Activated naive CD4-positive, alpha-beta T cell treated with anti-CD3 and anti-CD28 coated beads for 36 hours (primary cell): ENCODE results near the gene RIT1. TPM values are rescaled to one million over a fixed set of nuclear protein-coding genes. Genes with fewer than 3 reads are reported as not detected.

Source experiments
- CTCF ChIA-PET: fragments of 350-600 bp; sonication (Branson Sonifier 250); formaldehyde crosslinking; loops from one replicate; lab custom pipeline; 2021; ENCODE audit warnings: antibody characterized with exemption; lab: Charles Lee
- DNase-seq: peaks from one replicate; pipeline ENCODE4 v3.0.0-alpha.2; 2020
- H3K27ac Mint-ChIP-seq: one replicate; pipeline ENCODE4 v1.8.0; 2021; ENCODE audit warnings: mild to moderate bottlenecking, mixed read lengths
- H3K27me3 Mint-ChIP-seq: one replicate; pipeline ENCODE4 v1.8.0; 2021; ENCODE audit warnings: low read depth, mixed read lengths
- H3K36me3 Mint-ChIP-seq: one replicate; pipeline ENCODE4 v1.8.0; 2021; ENCODE audit warnings: low read depth, mixed read lengths
- H3K4me1 Mint-ChIP-seq: one replicate; pipeline ENCODE4 v1.8.0; 2021; ENCODE audit warnings: low read depth, mixed read lengths
- H3K4me3 Mint-ChIP-seq: one replicate; pipeline ENCODE4 v1.8.0; 2021; ENCODE audit warnings: mild to moderate bottlenecking, moderate library complexity, mixed read lengths
- H3K9me3 Mint-ChIP-seq: one replicate; pipeline ENCODE4 v1.8.0; 2021; ENCODE audit warnings: mixed read lengths
- intact Hi-C: fragments of 100-400 bp; cut with micrococcal nuclease; formaldehyde crosslinking; loops from one replicate; pipeline ENCODE4 v1.15.1; 2023
- total RNA-seq, 2 experiments: library from RNA; stranded (reverse); gene quantifications; one replicate each; pipeline ENCODE4 v1.2.3, GENCODE V29; 2021

RIT1 gene
- total RNA-seq, 2 experiments from 2014 or later = 17.1 to 21.3 TPM

- no peak for DNase-seq
- Mint-ChIP-seq H3K27me3 (peaks cover 24% of the 10 kb centered on the region), H3K27ac (no peak overlapping the region), H3K36me3 (peaks cover 2% of the 10 kb centered on the region), H3K9me3 (no peaks in the 10 kb centered on the region), H3K4me3 (no peak overlapping the region), H3K4me1 (peaks cover 36% of the 10 kb centered on the region)
- intact Hi-C loops = loop anchor here (5.0 kb wide), 1 partner anchor 600 kb away; the partner anchor contains the start of gene SCAMP3
- CTCF ChIA-PET = interaction anchor here (0.6 to 2.4 kb wide), 2 partner anchors 21 to 32 kb away, joined by 3 to 6 read pairs; no protein-coding TSS in a partner anchor
Observed at GRCh38 chr1:155861896-155862295, 49.3 kb downstream of the RIT1 start.

DNA sequence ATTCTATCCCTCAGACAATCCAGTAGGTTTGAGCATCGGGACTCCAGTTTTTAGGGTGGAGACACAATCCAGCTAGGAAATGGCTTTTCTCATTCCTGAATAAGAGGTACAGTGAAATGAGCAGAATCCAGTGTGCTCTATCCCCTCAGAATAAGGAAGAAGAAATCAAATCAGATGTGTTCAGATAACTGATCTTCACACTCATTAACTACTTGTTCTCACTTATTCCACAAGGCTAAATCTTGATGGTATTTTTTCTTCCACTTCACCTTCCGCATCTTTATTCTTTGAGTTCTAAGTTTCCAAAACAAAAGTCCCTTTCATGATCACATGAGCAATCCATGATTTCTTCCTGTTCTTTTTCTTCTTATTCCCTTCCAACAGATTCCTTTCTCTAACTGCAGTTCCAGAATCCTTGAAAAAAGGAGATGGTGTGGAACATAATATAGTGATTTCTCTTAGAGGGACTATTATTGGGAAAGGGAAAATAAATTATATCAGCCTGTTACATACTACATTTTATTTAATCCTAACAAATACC, 50.1 kb downstream of the RIT1 start:
- CTCF ChIA-PET = interaction anchor here (2.4 kb wide), 1 partner anchor 22 kb away, joined by 6 read pairs; no protein-coding TSS in a partner anchor
- no peak for DNase-seq
- peak overlapping the region; percentile 100 for H3K4me3 Mint-ChIP-seq
- peaks cover 4% of the 10 kb centered on the region for H3K36me3 Mint-ChIP-seq
- no peak overlapping the region for H3K27ac Mint-ChIP-seq
- H3K9me3 Mint-ChIP-seq = no peaks in the 10 kb centered on the region
- peaks cover 24% of the 10 kb centered on the region for H3K27me3 Mint-ChIP-seq
- H3K4me1 Mint-ChIP-seq = peaks cover 43% of the 10 kb centered on the region
- intact Hi-C loops = loop anchor here (5.0 kb wide), 1 partner anchor 599 kb away; the partner anchor contains the start of gene SCAMP3

GRCh38 chr1:155859881-155860871, 51.0 kb downstream of the RIT1 start:
- Mint-ChIP-seq H3K4me1 (peaks cover 50% of the 10 kb centered on the region), H3K9me3 (no peaks in the 10 kb centered on the region), H3K27me3 (peaks cover 24% of the 10 kb centered on the region), H3K36me3 (peaks cover 4% of the 10 kb centered on the region), H3K27ac (peak overlapping the region; percentile 61), H3K4me3 (peak overlapping the region; percentile 100)
- CTCF ChIA-PET = interaction anchor here (0.6 to 1.6 kb wide), 3 partner anchors 12 to 273 kb away, joined by 3 to 4 read pairs (median 3); no protein-coding TSS in a partner anchor
- DNase-seq = peak; percentile 66
- intact Hi-C loops = loop anchor here (1.0 to 5.0 kb wide), 7 partner anchors 33 to 647 kb away; partner anchors contain the start of genes DAP3, KHDC4, LAMTOR2 and SCAMP3

DNA sequence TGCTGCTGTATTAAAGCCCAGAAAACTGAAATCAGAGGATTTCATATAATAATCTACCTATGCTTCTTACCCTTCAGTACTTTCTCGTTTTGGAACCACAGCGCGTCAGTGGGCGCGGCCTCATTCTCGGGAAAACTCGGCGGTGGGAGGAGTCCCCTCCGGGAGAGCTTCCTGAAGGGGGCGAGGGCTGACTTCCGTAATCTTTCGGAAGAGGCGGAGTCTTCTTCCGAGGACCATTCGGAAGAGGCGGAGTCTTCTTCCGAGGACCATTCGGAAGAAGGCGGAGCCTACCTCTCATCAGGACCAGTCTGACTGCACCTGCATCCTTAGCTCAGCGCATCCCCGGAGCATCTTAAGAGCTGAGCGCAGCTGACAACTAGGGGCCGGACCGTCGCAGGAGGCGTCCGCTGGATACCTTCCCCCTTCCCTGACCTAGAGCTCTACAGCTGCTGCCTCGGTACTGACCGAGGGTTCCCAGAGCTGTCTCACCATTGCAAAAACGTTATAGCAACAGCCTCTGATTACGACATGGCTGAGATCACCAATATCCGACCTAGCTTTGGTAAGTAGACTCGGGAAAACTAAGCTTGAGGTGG, 51.8 kb downstream of the RIT1 start, which contains the start of gene SYT11:
Gene SYT11, plus strand, starts transcription at position 334 of the 596 bp plus-strand sequence. Its CDS starts 195 bp downstream, at position 529.
- CTCF ChIA-PET = interaction anchor here (0.7 to 1.6 kb wide), 2 partner anchors 13 to 193 kb away, joined by 3 to 5 read pairs; no protein-coding TSS in a partner anchor
- Mint-ChIP-seq H3K27me3 (peaks cover 24% of the 10 kb centered on the region), H3K9me3 (no peaks in the 10 kb centered on the region), H3K27ac (peak within 1 kb of the TSS; percentile 83), H3K4me1 (peaks cover 53% of the 10 kb centered on the region), H3K4me3 (peak within 1 kb of the TSS; percentile 100), H3K36me3 (peaks cover 7% of the 10 kb centered on the region)
- DNase-seq = peak; percentile 98
- intact Hi-C loops = loop anchor here (1.0 to 5.0 kb wide), 6 partner anchors 34 to 648 kb away; partner anchors contain the start of genes DAP3, KHDC4, LAMTOR2 and YY1AP1

- H3K4me1 Mint-ChIP-seq = peaks cover 53% of the 10 kb centered on the region
- intact Hi-C loops = loop anchor here (1.0 to 5.0 kb wide), 6 partner anchors 34 to 648 kb away; partner anchors contain the start of genes DAP3, KHDC4, LAMTOR2 and YY1AP1
Observed at GRCh38 chr1:155858800-155859233, 52.3 kb downstream of the RIT1 start.

DNA sequence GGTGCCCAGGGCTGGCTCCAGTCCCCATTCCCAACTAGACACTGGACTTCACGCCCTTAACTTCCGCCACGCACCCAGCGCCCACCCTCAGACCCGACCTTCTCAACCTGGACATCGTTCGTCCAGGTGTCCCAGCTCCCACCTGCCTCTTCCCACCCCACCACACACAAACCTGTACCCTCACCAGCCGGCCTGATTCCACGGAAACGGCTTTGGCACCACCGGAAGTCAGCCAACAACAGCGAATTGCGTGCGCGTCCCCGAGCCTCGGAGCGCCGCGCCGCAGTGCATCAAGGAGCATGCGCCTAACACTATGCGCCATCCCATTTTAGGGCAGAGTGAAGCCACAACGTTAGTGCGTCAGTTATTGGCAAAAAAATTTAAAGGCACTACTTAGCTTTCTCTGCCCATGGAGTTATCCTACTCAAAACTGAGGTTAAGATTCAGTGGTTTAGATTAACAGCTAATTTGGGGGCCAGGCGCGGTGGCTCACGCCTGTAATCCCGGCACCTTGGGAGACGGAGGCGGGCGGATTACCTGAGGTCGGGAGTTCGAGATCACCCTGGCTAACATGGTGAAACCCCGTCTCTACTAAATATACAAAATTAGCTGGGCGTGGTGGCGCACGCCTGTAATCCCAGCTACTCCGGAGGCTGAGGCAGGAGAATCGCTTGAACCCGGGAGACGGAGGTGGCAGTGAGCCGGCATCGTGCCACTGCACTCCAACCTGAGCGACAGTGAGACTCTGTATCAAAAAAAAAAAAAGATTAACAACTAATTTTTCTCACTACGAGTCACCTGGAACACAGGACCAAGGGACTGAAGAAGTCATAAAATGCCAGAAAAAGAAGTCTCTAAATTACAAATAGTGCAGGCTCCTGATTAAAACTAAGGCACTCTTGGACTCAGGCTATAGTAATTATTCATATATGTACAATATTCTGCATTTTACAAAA, 53.9 kb downstream of the RIT1 start, which contains the start of gene GON4L:
Gene GON4L, minus strand, starts transcription at position 240 of the 956 bp plus-strand sequence. CDS start 3,434 bp downstream, outside the sequence.
- DNase-seq = peak; percentile 92
- Mint-ChIP-seq H3K27me3 (peaks cover 19% of the 10 kb centered on the region), H3K27ac (peak within 1 kb of the TSS; percentile 99), H3K4me1 (peaks cover 64% of the 10 kb centered on the region), H3K36me3 (peaks cover 18% of the 10 kb centered on the region), H3K4me3 (peak within 1 kb of the TSS; percentile 100), H3K9me3 (no peaks in the 10 kb centered on the region)
- intact Hi-C loops = loop anchor here (1.0 to 5.0 kb wide), 6 partner anchors 9 to 650 kb away; partner anchors contain the start of genes CLK2, DAP3, RIT1 and YY1AP1
- CTCF ChIA-PET = no interaction called here

More at GRCh38 chr1:155858800-155859233, 52.3 kb downstream of the RIT1 start:
- CTCF ChIA-PET = interaction anchor here (0.7 kb wide), 1 partner anchor 194 kb away, joined by 5 read pairs; no protein-coding TSS in a partner anchor
- Mint-ChIP-seq H3K27ac (peak overlapping the region; percentile 83), H3K27me3 (peaks cover 24% of the 10 kb centered on the region), H3K36me3 (peaks cover 7% of the 10 kb centered on the region), H3K9me3 (no peaks in the 10 kb centered on the region), H3K4me3 (peak overlapping the region; percentile 100)
- peak; percentile 44 for DNase-seq

- CTCF ChIA-PET = interaction anchor here (0.7 kb wide), 1 partner anchor 252 kb away, joined by 3 read pairs; no protein-coding TSS in a partner anchor
- Mint-ChIP-seq H3K9me3 (no peaks in the 10 kb centered on the region), H3K4me1 (peaks cover 69% of the 10 kb centered on the region), H3K4me3 (peak overlapping the region; percentile 100), H3K36me3 (peaks cover 21% of the 10 kb centered on the region), H3K27ac (peak overlapping the region; percentile 99), H3K27me3 (peaks cover 15% of the 10 kb centered on the region)
- intact Hi-C loops = loop anchor here (2.0 to 5.0 kb wide), 3 partner anchors 112 to 651 kb away; partner anchors contain the start of genes DAP3 and YY1AP1
- no peak for DNase-seq
Observed at GRCh38 chr1:155856257-155856974, 54.7 kb downstream of the RIT1 start.

DNA sequence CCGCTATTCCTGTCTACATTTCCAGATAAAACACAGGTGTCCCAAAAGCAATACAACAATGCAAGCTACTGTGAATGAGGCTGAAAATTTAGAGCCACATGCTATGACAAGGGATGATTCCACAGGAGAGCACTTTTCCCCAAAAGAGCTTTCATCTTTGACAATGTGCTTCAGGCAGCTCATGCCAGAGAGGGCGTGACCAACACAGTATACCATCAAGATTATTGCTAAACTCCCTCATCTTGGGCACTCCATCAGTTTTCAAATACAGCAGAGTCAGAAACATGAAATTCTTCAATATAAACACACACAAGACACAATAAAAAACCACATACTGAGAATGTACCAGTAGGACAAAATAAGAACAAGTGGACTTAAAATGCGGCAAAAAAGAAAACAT, 60.8 kb downstream of the RIT1 start:
- CTCF ChIA-PET = no interaction called here

DNA sequence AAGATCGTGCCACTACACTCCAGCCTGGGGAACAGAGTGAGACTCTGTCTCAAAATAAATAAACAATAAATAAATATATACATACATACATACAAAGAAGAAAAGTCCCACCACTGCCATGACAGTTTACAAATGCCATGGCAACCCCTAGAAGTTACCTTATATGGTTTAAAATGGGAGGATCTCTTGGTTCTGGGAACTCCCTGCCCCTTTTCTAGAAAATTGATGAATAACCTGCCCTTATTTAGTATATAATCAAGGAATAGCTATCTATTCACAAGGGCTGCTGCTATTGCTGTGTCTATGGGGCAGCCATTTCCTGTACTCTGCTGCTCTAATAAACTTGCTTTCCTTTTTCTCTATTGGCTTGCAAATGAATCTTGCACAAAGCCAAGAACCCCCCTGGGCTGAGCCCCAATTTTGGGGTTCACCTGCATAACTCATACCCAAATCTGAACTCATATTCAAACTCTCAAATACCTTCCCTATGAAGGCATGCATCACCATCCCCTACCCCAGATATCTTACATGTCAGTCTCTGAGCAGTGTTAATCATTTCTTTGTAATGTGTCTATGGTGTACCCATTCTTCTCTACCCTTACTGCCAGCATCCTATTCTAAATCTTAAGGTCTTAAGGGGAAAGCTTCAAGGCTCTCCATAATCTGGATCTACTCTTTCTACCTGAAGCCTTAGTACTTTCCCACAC, 63.2 kb downstream of the RIT1 start:
- Mint-ChIP-seq H3K9me3 (no peaks in the 10 kb centered on the region), H3K4me1 (peaks cover 57% of the 10 kb centered on the region), H3K27ac (peak overlapping the region; percentile 76), H3K36me3 (peaks cover 34% of the 10 kb centered on the region), H3K4me3 (peak overlapping the region; percentile 40), H3K27me3 (no peaks in the 10 kb centered on the region)
- intact Hi-C loops = loop anchor here (1.0 kb wide), 1 partner anchor 9 kb away; the partner anchor contains the start of gene GON4L
- peak; percentile 10 for DNase-seq
- CTCF ChIA-PET = interaction anchor here (0.7 kb wide), 1 partner anchor 606 kb away, joined by 3 read pairs; no protein-coding TSS in a partner anchor

More for the DNA sequence above, 60.8 kb downstream of the RIT1 start:
- Mint-ChIP-seq H3K36me3 (peaks cover 41% of the 10 kb centered on the region), H3K4me1 (peaks cover 56% of the 10 kb centered on the region), H3K27ac (peak overlapping the region; percentile 9), H3K4me3 (no peak overlapping the region), H3K9me3 (no peaks in the 10 kb centered on the region), H3K27me3 (no peaks in the 10 kb centered on the region)
- intact Hi-C loops = no loop called here
- DNase-seq = no peak
